Measurements from ENCODE around the gene AADACL4.
A peak's percentile ranks its signal among the peaks of the same experiment; 100 is the strongest.

Gene AADACL4

GRCh38 chr1:12614402-12615158 lies 29.3 kb upstream of the AADACL4 start:
- DNase-seq, result no peak

GRCh38 chr1:12615159-12615864 lies 28.6 kb upstream of the AADACL4 start:
- DNase-seq, result no peak

- DNase-seq, result peak; percentile 39
Observed at GRCh38 chr1:12615865-12616708, 27.8 kb upstream of the AADACL4 start.

GRCh38 chr1:12616709-12617373 lies 27.0 kb upstream of the AADACL4 start:
- peak; percentile 39 for DNase-seq

- DNase-seq, result no peak
Observed at GRCh38 chr1:12617511-12617900, 26.4 kb upstream of the AADACL4 start.

- peak; percentile 86 for DNase-seq
Observed at GRCh38 chr1:12617901-12618660, 25.8 kb upstream of the AADACL4 start, which contains the start of gene DHRS3. TSS of gene DHRS3 (minus strand) at chr1:12618210. CDS start at chr1:12617348, 862 bp downstream.

GRCh38 chr1:12618661-12618964 lies 25.3 kb upstream of the AADACL4 start:
- no peak for DNase-seq

- DNase-seq, result peak; percentile 38
Observed at GRCh38 chr1:12618965-12619791, 24.7 kb upstream of the AADACL4 start.

GRCh38 chr1:12619792-12620487 lies 23.9 kb upstream of the AADACL4 start:
- DNase-seq, result peak; percentile 83

- DNase-seq, result no peak
Observed at GRCh38 chr1:12620488-12620865, 23.4 kb upstream of the AADACL4 start.

- no peak for DNase-seq
Observed at GRCh38 chr1:12620931-12621330, 23.0 kb upstream of the AADACL4 start.

GRCh38 chr1:12621346-12622335 lies 22.2 kb upstream of the AADACL4 start:
- no peak for DNase-seq

GRCh38 chr1:12622506-12622905 lies 21.4 kb upstream of the AADACL4 start:
- DNase-seq, result no peak

GRCh38 chr1:12625276-12625675 lies 18.6 kb upstream of the AADACL4 start:
- no peak for DNase-seq

GRCh38 chr1:12626888-12627287 lies 17.0 kb upstream of the AADACL4 start:
- DNase-seq, result no peak

- no peak for DNase-seq
Observed at GRCh38 chr1:12627296-12627695, 16.6 kb upstream of the AADACL4 start.

- DNase-seq, result peak; percentile 84
Observed at GRCh38 chr1:12629511-12629956, 14.4 kb upstream of the AADACL4 start.

GRCh38 chr1:12629985-12630760 lies 13.7 kb upstream of the AADACL4 start:
- peak; percentile 48 for DNase-seq
